Activated effector memory CD4-positive, alpha-beta T cell treated with Interleukin-2 at 50 U/mL for 16 hours (primary cell): ENCODE results near the gene PSG4.
"Not testable (repeated sequence)": the region's sequence is repeated elsewhere in the genome, so short reads cannot be mapped to it uniquely, and the experiment has no call there.

ENCODE experiments used
- DNase-seq: peaks from one replicate; pipeline ENCODE4 v3.0.0-alpha.2; 2020

Gene PSG4

DNA sequence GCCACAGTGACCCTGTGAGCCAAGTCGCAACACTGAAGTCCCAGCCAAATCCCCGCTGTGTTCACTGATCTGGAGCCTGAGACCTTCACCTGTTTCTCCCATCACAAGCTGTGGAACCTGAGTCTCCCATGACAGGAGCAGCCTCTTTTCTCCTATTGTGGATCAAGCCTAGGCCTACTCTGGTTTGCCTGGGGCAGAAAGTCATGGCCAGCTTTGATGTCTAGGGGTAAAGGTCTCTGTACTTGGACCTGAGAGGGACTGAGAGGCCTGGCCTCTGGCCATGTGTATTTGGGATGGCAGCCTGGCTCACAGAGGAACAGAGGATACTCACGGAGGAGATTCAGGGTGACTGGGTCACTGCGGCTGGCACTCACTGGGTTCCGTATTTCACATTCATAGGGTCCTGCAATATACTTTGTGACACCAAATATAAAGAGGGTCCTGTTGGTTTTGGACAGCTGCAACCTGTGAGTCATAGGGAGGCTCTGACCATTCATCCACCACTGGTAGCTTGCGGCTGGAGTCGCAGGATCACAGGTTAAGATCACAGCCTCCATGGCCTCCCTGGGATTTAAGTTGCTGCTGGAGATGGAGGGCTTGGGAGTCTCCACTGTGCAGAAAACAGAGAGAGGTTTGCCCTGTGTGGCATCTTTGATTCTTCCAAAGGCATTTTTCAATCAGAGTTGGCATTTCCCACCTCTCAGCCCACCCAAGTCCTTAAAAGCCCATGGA is 7.6 kb downstream of the PSG4 start:
- DNase-seq: not testable (repeated sequence)

DNA sequence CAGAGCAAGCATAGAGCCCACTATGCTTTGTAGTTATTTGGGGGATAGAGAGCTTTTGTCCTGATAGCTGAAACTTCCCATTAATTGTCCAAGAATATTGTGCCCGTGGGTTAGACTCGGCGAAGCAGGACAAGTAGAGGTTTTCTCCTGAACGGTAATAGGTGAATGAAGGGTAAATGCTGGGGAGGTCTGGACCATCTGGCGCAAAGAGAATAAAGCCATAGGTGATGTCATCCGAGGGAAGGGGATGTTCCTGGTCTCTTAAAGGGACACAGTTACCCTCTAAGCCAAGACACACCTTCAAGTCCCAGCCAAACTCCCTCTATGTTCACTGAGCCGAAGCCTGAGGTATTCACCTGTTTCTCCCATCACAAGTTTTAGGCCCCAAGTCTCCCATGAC is 11.0 kb downstream of the PSG4 start:
- not testable (repeated sequence) for DNase-seq

DNA sequence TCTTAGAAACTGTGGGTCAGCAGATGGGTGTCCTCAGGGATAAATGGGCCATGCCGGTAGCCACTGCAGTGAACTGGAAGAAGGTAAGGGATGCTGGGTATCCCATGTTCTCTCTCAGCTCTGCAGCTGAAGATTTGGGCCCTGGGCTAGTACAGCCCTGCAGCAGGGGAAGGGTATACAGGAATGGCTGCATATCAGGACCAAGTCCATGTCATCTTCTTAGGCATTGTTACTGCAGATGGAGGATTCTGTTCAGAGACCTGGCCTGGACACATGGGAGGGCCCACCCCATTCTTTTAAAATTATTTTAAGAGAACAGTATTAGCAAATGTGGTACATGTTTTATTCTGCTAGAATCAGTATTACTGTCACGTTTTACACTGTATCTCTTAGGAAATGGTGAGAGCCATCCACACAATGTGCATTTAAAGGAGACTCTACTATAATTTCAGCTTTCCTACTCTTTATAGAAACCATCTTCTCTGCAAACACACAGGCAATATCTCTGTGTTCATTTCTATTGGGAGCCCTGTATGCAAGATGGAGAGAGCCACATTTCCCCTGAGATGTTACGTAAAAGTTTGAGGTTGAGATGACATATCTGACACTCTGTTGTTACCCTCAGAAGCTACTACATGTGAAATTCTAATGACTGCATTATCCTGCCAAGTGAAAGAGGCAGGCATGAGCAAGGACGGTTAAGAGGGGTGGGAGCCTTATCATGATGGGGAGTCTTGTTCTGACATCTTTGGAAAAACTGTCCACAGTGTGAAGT is 12.9 kb downstream of the PSG4 start:
- not testable (repeated sequence) for DNase-seq

DNA sequence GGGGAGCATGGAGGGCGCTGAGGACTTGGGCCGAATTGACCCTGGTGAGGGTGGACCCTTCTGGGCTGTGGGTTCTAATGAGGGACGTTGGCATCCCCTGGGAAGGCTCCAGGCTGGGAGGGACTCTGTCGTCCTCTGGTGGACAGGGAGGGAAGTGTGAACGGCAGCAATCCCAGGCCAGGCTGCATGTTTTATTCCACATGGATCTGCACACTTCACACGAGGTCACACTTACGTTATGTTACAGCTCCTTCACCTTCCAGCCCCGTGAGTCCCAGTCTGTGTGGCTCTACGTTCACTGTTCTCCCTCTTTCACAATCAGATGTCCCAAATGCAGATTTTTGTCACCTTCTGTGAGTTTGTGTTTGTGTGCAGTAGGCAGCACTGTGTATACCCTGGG is 17.3 kb downstream of the PSG4 start:
- not testable (repeated sequence) for DNase-seq

DNA sequence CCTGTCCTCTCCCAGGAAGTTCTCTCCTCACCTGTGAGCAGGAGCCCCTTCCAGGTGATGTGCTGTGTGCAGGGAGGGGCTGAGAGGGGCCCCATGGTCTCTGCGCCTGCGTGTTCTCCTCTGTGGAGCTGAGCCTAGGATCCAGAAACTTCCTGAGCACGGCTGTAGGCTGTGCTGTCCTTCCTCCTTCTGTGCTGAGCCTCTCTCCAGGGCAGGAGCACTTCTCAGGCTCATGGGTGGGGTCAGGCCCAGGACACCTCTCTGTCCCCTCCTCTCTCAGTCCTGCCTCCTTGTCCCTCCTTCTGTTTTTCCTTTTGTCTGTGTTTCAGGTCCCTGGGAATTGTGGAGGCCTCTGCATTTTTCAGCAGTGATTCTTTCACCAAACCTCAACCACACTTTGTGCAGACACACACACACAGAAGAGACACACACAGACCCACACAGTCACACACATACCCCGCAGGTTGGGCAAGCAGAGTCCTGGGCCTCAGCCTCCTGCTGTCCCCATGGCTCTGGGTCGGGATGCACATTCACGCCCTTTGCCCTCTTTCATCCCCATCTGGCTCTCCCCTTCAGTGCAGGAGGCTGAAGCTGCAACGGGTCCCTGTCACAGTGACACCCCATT is 19.0 kb downstream of the PSG4 start, which contains the start of gene PSG5:
PSG5 (minus strand) TSS at position 226 of the 625 bp plus-strand sequence; CDS start at position 95, 131 bp downstream.
- DNase-seq: not testable (repeated sequence)

DNA sequence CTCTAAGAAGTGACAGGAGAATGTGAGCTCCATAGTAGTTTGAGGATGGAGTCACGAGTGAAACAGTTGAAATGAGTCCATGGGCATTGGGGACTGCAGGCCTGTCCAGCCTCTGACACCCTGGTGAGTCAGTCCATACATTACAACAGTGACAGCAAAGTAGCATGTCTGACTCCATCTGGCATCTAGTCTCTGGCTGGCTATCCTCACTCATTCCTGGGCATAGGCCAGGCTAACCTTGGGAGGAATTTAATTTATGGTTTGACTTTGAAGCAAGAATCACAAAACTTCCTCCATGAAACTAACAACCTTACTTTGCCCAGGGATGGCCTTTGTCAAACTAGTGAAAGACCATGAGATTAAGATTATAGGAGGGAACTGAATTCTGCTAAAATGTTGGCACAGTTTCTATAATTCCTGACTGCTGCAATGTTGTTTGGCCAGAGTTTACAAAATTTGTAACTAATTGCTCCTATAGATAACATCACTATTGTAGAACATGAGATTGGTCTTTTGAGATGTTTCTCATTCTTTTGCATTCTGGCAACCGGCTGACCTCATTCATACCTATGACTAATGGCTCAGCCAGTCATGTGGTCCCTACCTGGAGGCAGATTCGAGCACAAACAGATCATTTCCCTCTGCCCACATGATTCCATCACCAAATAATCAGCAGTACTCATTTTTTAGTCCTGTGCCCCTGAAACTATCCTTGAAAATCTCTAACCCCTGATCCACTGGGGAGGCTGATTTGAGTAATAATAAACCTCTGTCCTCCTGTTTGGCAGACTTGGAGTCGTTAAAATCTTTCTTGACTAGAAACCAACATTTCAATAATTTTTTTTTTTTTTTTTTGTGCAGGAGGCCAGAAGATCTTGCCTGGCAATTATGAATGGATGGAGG is 23.3 kb downstream of the PSG4 start:
- DNase-seq: not testable (repeated sequence)

DNA sequence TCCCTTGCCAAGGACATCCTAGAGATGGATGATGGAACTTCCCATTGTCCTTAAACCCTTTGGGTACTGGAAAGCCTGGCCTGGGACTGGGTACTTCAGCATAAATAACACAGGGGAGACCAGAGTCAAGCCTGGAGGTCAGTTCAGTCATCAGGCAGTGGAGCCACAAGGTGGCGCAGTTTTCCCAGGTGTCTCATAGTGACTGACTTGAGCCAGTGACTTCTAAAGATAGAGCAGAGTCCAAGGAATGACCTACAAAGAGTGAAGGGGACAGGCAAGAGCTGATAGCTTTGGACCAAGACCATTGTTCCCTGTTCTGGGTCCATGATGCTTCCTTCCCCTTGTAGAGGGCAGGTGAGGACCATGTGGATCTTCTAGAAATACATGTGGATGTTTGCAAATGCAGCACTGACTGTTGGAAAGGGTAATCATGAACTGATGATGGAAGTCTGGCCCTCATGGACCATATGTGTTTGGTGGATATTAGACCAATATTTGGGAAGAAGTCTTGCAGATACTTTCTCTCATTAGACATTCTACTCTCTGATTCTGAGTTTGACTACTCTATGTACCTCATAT is 25.8 kb downstream of the PSG4 start:
- not testable (repeated sequence) for DNase-seq

DNA sequence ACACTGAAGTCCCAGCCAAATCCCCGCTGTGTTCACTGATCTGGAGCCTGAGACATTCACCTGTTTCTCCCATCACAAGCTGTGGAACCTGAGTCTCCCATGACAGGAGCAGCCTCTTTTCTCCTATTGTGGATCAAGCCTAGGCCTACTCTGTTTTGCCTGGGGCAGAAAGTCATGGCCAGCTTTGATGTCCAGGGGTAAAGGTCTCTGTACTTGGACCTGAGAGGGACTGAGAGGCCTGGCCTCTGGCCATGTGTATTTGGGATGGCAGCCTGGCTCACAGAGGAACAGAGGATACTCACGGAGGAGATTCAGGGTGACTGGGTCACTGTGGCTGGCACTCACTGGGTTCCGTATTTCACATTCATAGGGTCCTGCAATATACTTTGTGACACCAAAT is 26.9 kb downstream of the PSG4 start:
- not testable (repeated sequence) for DNase-seq

DNA sequence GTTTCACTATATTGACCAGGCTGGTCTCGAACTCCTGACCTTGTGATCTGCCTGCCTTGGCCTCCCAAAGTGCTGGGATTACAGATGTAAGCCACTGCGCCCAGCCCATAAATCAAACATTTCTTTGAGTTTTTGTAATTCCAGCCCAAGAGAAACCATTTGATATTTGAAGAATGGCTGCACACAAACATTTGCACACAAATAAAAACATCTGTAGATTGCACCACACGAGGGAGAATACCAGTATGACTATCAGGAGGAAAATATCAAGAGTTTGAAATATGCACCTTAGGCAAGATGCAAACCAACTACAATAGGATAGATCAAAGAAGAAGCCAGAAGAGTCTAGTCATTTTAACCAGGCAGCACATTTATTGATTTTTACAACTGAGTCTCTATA is 39.5 kb downstream of the PSG4 start:
- not testable (repeated sequence) for DNase-seq

DNA sequence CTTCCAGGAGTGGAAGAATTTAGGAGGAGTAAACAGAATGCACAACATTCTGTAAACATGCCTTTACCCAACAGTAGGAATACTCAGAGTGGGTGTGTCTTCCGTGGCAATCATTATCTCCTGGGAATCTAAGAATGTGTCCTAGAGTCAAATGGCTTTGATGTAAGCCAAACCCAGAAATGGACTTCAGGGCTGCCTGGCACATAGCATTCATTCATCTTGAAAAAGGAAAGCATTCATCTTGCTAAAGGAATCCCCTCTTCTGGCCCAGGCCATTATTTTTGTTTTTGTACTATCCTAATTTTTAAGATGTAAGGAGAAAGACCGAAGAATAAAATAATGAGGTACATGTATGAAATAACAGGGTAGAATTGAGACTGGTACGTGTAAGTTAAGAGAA is 42.3 kb downstream of the PSG4 start:
- not testable (repeated sequence) for DNase-seq

DNA sequence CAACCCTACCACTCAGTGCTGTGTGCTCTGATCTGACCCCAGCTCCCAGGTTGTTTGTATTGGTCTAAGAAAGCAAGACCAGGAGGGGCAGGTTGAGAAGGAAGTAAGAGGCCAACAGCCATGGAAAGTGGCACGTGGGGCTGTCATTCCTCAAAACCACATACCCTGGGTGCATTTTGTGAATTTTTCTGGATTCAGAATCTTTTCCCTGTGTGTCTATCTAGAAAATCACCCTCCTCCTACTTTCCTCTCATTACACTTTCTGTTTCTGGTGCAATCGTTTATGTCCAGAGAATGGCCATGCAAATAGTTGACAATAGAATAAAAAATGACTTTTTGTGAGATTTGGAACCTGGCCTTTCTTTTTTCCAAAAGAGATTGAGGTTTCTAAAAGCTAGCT is 43.2 kb downstream of the PSG4 start:
- not testable (repeated sequence) for DNase-seq

DNA sequence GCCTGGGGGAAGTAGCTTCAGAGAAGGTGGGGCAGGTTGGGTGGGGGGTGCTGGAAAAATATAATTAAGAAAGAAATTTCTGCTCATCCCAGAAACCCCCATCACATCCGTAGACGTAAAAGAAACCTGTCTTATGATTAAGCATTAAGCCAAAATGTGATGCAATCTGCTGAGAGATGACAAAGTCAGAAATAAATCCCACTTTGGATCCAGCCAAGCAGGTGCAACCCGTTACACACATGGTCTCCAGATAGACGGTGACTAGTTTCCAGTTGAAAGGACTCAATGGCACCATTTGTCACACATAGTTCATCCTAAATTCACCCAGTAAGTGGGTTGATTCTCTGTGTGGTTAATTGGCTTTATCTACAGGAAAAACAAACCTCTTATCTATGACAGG is 53.2 kb downstream of the PSG4 start:
- DNase-seq: no peak

DNA sequence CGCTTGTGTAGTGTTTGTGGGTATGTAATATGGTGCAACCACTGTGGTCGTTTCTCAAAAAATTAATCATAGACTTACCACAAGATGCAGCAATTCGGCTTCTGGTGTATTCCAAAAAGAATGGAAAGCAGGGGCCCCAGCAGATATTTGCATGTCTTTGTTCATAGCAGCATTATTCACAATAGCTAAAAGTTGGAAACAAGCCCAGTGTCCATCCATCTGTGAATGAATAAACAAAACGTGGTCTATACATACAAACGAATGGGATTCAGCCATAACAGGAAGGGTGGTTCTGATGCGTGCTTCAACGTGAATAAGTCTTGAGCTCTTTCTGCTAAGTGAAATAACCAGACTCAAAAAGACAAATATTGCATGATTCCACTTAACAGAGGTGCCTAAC is 55.6 kb downstream of the PSG4 start:
- DNase-seq: not testable (repeated sequence)

DNA sequence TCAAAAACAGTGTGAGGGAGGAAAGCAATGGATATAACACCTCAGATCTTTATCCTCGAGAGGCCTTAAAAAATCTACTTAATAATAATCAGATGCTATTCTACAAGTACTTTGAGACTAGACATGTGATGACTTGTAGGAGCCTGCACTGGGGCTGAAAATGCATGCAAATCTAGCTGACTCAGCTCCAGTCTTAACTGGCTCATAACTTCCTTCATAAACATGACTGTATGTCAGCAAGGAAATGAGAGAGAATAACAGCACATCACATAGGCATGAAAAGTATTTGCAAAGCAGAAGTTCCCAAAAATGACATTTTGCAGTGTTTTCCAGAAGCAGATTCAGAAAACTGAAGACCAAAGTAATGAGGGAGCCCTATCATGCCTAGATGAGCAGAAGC is 57.2 kb downstream of the PSG4 start:
- DNase-seq: no peak
